GM13976 (cell line): ENCODE results near the gene GLI3.

Experiments used
- DNase-seq: peaks from one replicate; pipeline ENCODE4 v3.0.0; 2012; ENCODE audit warnings: low spot score
- in situ Hi-C: fragments of 300-500 bp; cut with MboI; formaldehyde crosslinking; loops from one replicate; pipeline ENCODE4 v1.12.0; 2022; ENCODE audit warnings: low sequenced_read_pairs, mixed read lengths, inconsistent platforms; ENCODE audit not compliant: unreplicated experiment
- TF ChIP-seq, protein P1 (sequence below): IDR thresholded peaks from 2 replicates; pipeline ENCODE4 v1.5.1; 2012; ENCODE audit warnings: borderline replicate concordance, mild to moderate bottlenecking; ENCODE audit not compliant: insufficient read depth; ENCODE audit errors: extremely low read depth, missing control alignments, control extremely low read depth

The GLI3 gene

DNA sequence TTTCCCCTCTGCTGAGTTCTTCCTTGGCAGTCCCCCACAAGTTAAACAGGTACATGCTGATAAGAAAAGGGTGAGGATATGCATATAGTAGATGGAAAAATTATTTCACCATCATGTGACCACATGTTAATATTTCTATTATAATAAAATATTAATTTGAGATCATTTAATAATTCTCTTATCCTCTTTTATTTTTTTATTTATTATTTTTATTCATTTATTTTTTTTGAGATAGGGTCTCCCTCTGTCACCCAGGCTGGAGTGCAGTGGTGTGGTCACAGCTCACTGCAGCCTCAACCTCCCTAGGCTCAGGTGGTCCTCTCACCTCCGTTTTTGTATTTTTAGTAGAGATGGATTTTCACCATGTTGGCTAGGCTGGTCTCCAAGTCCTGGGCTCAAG lies 11.6 kb upstream of the GLI3 start:
- TF ChIP-seq, protein P1, sequence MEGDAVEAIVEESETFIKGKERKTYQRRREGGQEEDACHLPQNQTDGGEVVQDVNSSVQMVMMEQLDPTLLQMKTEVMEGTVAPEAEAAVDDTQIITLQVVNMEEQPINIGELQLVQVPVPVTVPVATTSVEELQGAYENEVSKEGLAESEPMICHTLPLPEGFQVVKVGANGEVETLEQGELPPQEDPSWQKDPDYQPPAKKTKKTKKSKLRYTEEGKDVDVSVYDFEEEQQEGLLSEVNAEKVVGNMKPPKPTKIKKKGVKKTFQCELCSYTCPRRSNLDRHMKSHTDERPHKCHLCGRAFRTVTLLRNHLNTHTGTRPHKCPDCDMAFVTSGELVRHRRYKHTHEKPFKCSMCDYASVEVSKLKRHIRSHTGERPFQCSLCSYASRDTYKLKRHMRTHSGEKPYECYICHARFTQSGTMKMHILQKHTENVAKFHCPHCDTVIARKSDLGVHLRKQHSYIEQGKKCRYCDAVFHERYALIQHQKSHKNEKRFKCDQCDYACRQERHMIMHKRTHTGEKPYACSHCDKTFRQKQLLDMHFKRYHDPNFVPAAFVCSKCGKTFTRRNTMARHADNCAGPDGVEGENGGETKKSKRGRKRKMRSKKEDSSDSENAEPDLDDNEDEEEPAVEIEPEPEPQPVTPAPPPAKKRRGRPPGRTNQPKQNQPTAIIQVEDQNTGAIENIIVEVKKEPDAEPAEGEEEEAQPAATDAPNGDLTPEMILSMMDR: no peak
- in situ Hi-C loops: no loop called here
- no peak for DNase-seq

DNA sequence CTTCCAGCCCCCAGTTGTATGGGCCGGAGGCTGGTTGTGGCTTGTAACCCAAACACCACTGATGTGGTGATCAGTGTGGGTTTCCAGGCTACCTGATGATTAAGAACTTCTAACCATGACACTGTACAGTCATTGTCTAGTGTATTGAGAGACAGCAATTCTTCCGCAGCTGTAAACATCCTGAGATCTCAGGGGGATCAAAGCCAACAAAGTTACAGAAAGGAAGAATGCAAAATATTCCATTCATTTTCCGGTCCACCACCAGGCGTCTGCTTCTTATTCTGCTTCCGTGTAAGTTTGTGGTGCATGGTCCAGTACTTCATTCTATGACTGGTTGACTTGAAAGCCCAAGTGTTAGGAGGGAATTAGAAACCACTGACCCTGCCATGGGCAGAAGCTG lies 10.3 kb upstream of the GLI3 start:
- in situ Hi-C loops: no loop called here
- DNase-seq: no peak
- TF ChIP-seq, protein P1: no peak

DNA sequence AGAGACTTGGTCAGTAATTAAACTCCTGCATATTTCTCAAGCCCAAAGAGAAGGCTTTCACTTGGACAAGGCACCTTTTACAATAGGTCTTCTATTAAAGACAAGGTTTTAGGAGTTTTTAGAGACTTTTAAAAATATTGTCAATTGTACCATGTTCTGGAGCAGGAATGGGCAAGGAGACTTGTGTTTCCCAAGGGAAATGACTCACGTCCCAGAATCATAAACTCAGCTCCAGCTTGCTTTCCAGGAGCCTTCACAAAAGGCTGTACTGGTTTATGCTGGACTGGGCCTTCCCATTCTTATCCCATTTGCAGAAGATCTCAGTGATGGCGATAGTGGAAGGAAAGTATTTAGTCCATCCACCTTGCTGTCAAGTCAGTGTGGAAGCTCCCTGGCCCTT lies 7.8 kb upstream of the GLI3 start:
- TF ChIP-seq, protein P1: no peak
- no peak for DNase-seq
- in situ Hi-C loops: no loop called here

DNA sequence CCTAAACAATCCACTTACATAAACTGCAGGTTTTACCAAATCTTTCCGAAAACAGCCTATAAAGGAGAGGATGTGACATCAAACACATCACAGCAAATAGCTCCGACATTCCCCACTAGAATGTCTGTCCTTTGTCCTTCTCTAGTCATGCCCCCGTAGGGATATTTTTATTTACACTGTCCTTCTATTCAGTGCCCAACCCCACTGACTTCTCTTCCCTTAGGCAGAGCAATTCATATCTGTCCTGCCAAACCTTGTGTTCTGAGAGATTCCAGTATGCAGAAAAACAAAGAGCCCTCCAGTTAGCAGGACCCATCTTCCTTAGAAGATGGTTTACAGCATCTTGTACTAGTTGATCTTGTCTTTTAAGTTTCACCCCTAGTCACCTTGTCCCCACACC lies 5.4 kb upstream of the GLI3 start:
- DNase-seq: no peak
- in situ Hi-C loops: no loop called here
- TF ChIP-seq, protein P1: no peak

DNA sequence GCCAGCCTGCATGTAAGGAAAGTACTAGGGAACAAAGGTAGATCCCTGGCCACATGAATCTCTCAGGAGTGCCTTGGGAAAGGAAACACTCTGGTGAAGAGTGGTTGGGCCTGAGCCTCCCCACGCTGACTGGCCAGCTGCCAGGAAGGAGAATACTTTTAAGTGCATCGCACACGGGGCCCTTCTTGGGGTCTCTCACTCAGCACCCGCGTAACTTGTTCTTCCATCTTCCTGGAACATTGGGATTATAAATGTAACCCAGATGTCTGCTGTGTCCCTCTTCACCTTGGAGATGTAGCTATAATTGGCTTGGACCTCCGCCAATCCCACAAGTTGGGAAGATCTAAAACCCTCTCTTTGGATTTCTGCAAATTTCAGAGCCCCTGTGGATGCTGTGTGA lies 4.4 kb upstream of the GLI3 start:
- in situ Hi-C loops: no loop called here
- no peak for DNase-seq
- TF ChIP-seq, protein P1: no peak

DNA sequence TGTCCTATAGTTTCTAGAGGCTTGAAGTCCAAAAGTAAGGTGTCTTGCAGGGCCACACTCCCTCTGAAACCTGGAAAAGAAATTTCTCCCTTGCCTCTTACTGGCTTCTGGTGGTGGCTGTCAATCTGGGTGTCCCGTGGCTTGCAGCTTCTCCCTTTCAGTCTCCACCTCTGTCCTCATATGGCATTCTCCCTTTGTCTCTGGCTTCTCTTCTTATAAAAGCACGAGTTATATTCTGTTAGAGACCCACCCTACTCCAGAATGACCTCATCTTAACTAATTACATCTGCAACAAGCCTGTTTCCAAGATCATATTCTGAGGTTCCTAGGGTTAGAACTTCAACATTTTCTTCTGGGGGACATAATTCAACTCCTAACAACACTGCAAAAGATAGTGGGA lies 3.4 kb upstream of the GLI3 start:
- TF ChIP-seq, protein P1: no peak
- in situ Hi-C loops: no loop called here
- DNase-seq: no peak
